Esophagus muscularis mucosa (tissue), 3 donors: ENCODE data around the gene NTN3.

Source experiments
- POLR2A ChIP-seq: fragments of 450-650 bp; IDR thresholded peaks from one replicate; pipeline ENCODE4 v1.6.1; 2017; ENCODE audit warnings: antibody characterized with exemption, moderate library complexity, mild to moderate bottlenecking, low read depth
- TF ChIP-seq, protein P1 (sequence below), 3 experiments: fragments of 200-600 bp in 2 of 3; fragments of 450-650 bp in 1 of 3; sonication (generic) in 2 of 3; IDR thresholded peaks; one replicate each; pipeline ENCODE4 v1.5.1; 2017 to 2019; ENCODE audit warnings: antibody characterized with exemption in 3 of 3, mild to moderate bottlenecking in 2 of 3, moderate library complexity in 1 of 3

DNA sequence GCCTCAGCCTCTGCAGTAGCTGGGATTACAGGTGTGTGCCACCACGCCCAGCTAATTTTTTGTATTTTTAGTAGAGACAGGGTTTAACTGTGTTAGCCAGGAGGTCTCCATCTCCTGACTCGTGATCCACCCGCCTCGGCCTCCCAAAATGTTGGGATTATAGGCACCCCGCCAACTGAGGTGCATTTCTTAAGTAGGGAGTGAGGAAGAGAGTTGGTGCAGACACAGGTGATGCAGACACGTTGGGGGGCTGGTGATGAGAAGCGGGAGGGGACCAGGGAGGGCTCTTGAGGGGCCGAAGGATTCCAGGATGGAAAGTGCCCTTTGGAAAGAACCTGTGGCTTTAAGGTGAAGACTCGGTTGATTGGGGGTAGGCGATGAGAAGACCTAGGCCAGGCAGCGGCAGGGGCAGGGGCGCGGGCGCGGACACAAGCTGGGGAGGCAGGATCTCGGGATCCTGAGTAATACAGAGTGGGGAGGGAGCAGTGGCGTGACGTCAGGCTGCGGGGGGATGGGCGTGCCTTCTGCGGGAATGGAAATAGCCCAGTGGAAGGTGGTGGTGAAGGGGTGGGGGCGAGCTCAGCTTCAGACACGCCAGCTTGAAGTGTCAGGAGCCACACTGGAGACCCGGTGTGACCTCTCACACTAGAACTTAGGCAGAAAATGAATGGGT lies 40.2 kb downstream of the NTN3 start:
- TF ChIP-seq, protein P1, sequence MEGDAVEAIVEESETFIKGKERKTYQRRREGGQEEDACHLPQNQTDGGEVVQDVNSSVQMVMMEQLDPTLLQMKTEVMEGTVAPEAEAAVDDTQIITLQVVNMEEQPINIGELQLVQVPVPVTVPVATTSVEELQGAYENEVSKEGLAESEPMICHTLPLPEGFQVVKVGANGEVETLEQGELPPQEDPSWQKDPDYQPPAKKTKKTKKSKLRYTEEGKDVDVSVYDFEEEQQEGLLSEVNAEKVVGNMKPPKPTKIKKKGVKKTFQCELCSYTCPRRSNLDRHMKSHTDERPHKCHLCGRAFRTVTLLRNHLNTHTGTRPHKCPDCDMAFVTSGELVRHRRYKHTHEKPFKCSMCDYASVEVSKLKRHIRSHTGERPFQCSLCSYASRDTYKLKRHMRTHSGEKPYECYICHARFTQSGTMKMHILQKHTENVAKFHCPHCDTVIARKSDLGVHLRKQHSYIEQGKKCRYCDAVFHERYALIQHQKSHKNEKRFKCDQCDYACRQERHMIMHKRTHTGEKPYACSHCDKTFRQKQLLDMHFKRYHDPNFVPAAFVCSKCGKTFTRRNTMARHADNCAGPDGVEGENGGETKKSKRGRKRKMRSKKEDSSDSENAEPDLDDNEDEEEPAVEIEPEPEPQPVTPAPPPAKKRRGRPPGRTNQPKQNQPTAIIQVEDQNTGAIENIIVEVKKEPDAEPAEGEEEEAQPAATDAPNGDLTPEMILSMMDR (IDR thresholded peaks at IDR 0.05): no peak
- no peak for TF ChIP-seq POLR2A
